ENCODE results near the gene S100A10.

DNA sequence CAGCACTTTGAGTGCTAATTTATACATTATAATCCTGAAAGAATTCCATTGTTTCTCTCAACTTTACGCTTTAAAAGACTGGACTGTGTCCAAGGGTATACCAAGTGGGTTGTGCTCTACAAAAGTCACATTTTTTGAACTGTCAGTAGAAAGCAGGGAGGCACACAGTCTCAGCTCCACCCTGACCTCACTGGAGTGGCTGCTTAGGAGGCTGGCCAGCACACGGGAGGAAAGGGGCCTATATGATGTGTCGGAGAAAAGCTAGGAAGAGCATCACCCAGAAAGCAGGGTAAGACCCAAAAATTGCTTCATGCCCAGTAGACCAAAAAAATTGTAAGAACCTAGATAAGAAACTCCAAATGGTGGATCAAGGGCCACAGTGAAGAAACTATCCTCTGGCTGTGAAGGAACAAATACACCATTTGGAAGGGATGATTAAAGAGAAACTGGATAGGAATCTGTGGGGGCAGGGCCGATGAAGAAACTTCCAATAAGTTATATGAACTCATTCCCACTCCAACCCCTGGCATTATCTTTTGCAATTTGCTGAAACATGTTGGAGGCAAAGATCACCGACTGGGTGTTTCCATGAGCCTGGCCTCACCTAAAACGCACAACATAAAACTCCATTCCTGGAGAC is 1.9 kb downstream of the S100A10 start:
- TF ChIP-seq, protein P1, sequence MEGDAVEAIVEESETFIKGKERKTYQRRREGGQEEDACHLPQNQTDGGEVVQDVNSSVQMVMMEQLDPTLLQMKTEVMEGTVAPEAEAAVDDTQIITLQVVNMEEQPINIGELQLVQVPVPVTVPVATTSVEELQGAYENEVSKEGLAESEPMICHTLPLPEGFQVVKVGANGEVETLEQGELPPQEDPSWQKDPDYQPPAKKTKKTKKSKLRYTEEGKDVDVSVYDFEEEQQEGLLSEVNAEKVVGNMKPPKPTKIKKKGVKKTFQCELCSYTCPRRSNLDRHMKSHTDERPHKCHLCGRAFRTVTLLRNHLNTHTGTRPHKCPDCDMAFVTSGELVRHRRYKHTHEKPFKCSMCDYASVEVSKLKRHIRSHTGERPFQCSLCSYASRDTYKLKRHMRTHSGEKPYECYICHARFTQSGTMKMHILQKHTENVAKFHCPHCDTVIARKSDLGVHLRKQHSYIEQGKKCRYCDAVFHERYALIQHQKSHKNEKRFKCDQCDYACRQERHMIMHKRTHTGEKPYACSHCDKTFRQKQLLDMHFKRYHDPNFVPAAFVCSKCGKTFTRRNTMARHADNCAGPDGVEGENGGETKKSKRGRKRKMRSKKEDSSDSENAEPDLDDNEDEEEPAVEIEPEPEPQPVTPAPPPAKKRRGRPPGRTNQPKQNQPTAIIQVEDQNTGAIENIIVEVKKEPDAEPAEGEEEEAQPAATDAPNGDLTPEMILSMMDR (conservative IDR thresholded peaks at IDR 0.05; ENCODE audit: low read length), result no peak
- TF ChIP-seq EZH2phosphoT487 (IDR thresholded peaks at IDR 0.05; ENCODE audit: borderline replicate concordance, low read depth, low read length), result no peak

All from OCI-LY7 (cell line).